ENCODE results near the gene PNP. TPM values are rescaled to one million over a fixed set of nuclear protein-coding genes. Genes with fewer than 3 reads are reported as not detected.

The PNP gene
- polyA plus RNA-seq, 3 donors, result 63.2 to 112 (median 67.5) TPM

GRCh38 chr14:20499108-20499507 is 29.9 kb downstream of the PNP start:
- intact Hi-C loops (cut with micrococcal nuclease), result no loop called here
- Histone ChIP-seq H3K27ac (ENCODE audit: low read depth in 1 of 2, low read length in 2 of 2) (no peak overlapping the region), H3K9ac (ENCODE audit: insufficient read depth, low read length, poor library complexity, severe bottlenecking) (no peak overlapping the region), H3K4me3 (replicated peaks in 1 of 3; ENCODE audit: low read depth in 2 of 3, low read length in 3 of 3) (no peak overlapping the region), H3K27me3 (ENCODE audit: control insufficient read depth in 2 of 2, insufficient read depth in 2 of 2, low read length in 2 of 2) (no peaks in the 10 kb centered on the region), H3K9me3 (replicated peaks in 1 of 2; ENCODE audit: control insufficient read depth in 1 of 2, insufficient read depth in 1 of 2, low read length in 2 of 2) (no peaks in the 10 kb centered on the region), H3K36me3 (replicated peaks in 1 of 2; ENCODE audit: control insufficient read depth in 1 of 2, insufficient read depth in 2 of 2, low read length in 2 of 2) (no peaks in the 10 kb centered on the region), H3K4me2 (replicated peaks; ENCODE audit: extremely low read depth, low read length, poor library complexity, severe bottlenecking) (no peak overlapping the region), H2AFZ (ENCODE audit: insufficient read depth, low read depth, low read length, poor library complexity, severe bottlenecking) (peak overlapping the region; percentile 40), H4K20me1 (ENCODE audit: insufficient read depth, low read length) (no peaks in the 10 kb centered on the region), H3K79me2 (ENCODE audit: insufficient read depth, low read length) (no peaks in the 10 kb centered on the region), H3K4me1 (ENCODE audit: control insufficient read depth in 1 of 2, insufficient read depth in 2 of 2, low read length in 2 of 2) (peaks cover 33 to 43% of the 10 kb centered on the region in 2 donors)
- no CpG with 5 or more reads among the region's 4 CpGs for WGBS (ENCODE audit: insufficient coverage)
- TF ChIP-seq CTCF (IDR thresholded peaks at IDR 0.05), result no peak
- DNase-seq, result no peak
- Mint-ChIP-seq H3K36me3 (no peaks in the 10 kb centered on the region), H3K27ac (no peak overlapping the region), H3K4me1 (peaks cover 40% of the 10 kb centered on the region), H3K27me3 (ENCODE audit: low read depth in 3 of 3) (peaks cover 0 to 3% (median 0%) of the 10 kb centered on the region in 3 donors), H3K9me3 (peaks cover 0 to 7% (median 4%) of the 10 kb centered on the region in 7 donors), H3K4me3 (no peak overlapping the region)

- Histone ChIP-seq H3K79me2 (ENCODE audit: insufficient read depth, low read length) (no peaks in the 10 kb centered on the region), H3K27me3 (ENCODE audit: control insufficient read depth in 2 of 2, insufficient read depth in 2 of 2, low read length in 2 of 2) (no peaks in the 10 kb centered on the region), H3K9me3 (replicated peaks in 1 of 2; ENCODE audit: control insufficient read depth in 1 of 2, insufficient read depth in 1 of 2, low read length in 2 of 2) (no peaks in the 10 kb centered on the region), H4K20me1 (ENCODE audit: insufficient read depth, low read length) (no peaks in the 10 kb centered on the region), H3K4me2 (replicated peaks; ENCODE audit: extremely low read depth, low read length, poor library complexity, severe bottlenecking) (no peak overlapping the region), H3K4me3 (replicated peaks in 1 of 3; ENCODE audit: low read depth in 2 of 3, low read length in 3 of 3) (no peak overlapping the region), H3K36me3 (replicated peaks in 1 of 2; ENCODE audit: control insufficient read depth in 1 of 2, insufficient read depth in 2 of 2, low read length in 2 of 2) (no peaks in the 10 kb centered on the region), H2AFZ (ENCODE audit: insufficient read depth, low read depth, low read length, poor library complexity, severe bottlenecking) (no peak overlapping the region), H3K27ac (ENCODE audit: low read depth in 1 of 2, low read length in 2 of 2) (no peak overlapping the region), H3K9ac (ENCODE audit: insufficient read depth, low read length, poor library complexity, severe bottlenecking) (no peak overlapping the region), H3K4me1 (ENCODE audit: control insufficient read depth in 1 of 2, insufficient read depth in 2 of 2, low read length in 2 of 2) (peaks cover 28 to 35% of the 10 kb centered on the region in 2 donors)
- Mint-ChIP-seq H3K4me3 (no peak overlapping the region), H3K9me3 (peaks cover 0 to 7% (median 5%) of the 10 kb centered on the region in 7 donors), H3K4me1 (peaks cover 36% of the 10 kb centered on the region), H3K36me3 (no peaks in the 10 kb centered on the region), H3K27ac (no peak overlapping the region), H3K27me3 (ENCODE audit: low read depth in 3 of 3) (peaks cover 0 to 3% (median 0%) of the 10 kb centered on the region in 3 donors)
- TF ChIP-seq CTCF (IDR thresholded peaks at IDR 0.05), result no peak
- intact Hi-C loops (cut with micrococcal nuclease), result no loop called here
- no peak for DNase-seq
- WGBS (ENCODE audit: insufficient coverage), result 94% methylated on average over 5 of the region's 5 CpGs
Observed at GRCh38 chr14:20499881-20500280, 30.7 kb downstream of the PNP start.

Measured in CD14-positive monocyte (primary cell).